CD4-positive, alpha-beta memory T cell (primary cell): ENCODE measurements around the gene SLC4A1. TPM values are rescaled to one million over a fixed set of nuclear protein-coding genes. Genes with fewer than 3 reads are reported as not detected.
"Not testable (repeated sequence)": the region's sequence is repeated elsewhere in the genome, so short reads cannot be mapped to it uniquely, and the experiment has no call there.

Experiments
- CTCF ChIA-PET: fragments of 350-600 bp; sonication (Branson Sonifier 250); formaldehyde crosslinking; loops from one replicate; lab custom pipeline; 2021; ENCODE audit warnings: inconsistent platforms; ENCODE audit not compliant: partially characterized antibody; lab: Charles Lee
- POLR2A ChIA-PET: fragments of 350-600 bp; sonication (Branson Sonifier 250); formaldehyde crosslinking; loops from one replicate; lab custom pipeline; 2021; ENCODE audit not compliant: partially characterized antibody; lab: Charles Lee
- DNase-seq, 5 donors: peaks; one replicate each; pipeline versions ENCODE4 v3.0.0 to v3.0.0-alpha.2; 2020 to 2022; ENCODE audit warnings: mixed read lengths in 1 of 5
- H3K27ac ChIP-seq: one replicate; pipeline ENCODE4 v1.7.0; 2013; ENCODE audit warnings: low read depth, low read length
- H3K27me3 ChIP-seq: 2 replicates; pipeline ENCODE4 v1.7.0; 2013; ENCODE audit warnings: mild to moderate bottlenecking, low read length, moderate library complexity; ENCODE audit not compliant: insufficient read depth
- H3K36me3 ChIP-seq: 2 replicates; pipeline ENCODE4 v1.7.0; 2013; ENCODE audit warnings: mild to moderate bottlenecking, low read length, moderate library complexity; ENCODE audit not compliant: insufficient read depth
- H3K4me1 ChIP-seq: 2 replicates; pipeline ENCODE4 v1.7.0; 2013; ENCODE audit warnings: mild to moderate bottlenecking, low read length, moderate library complexity; ENCODE audit not compliant: insufficient read depth
- H3K4me3 ChIP-seq, 2 donors: one replicate each; pipeline ENCODE4 v1.7.0; 2013; ENCODE audit warnings: low read length in 2 of 2, mild to moderate bottlenecking in 1 of 2
- H3K9me3 ChIP-seq, 2 donors: one replicate each; pipeline ENCODE4 v1.7.0; 2013; ENCODE audit warnings: low read length in 2 of 2, control low read depth in 1 of 2; ENCODE audit not compliant: control insufficient read depth in 1 of 2
- H3K27ac Mint-ChIP-seq, 7 donors: one replicate each; pipeline ENCODE4 v1.8.0; 2020 to 2021; ENCODE audit warnings: mixed read lengths in 7 of 7, mild to moderate bottlenecking in 6 of 7, inconsistent platforms in 3 of 7, moderate library complexity in 3 of 7
- H3K27me3 Mint-ChIP-seq, 2 donors: one replicate each; pipeline ENCODE4 v1.8.0; 2020 to 2021; ENCODE audit warnings: mixed read lengths in 2 of 2
- H3K36me3 Mint-ChIP-seq, 2 donors: one replicate each; pipeline ENCODE4 v1.8.0; 2020 to 2021; ENCODE audit warnings: mixed read lengths in 2 of 2, inconsistent platforms in 1 of 2, mild to moderate bottlenecking in 1 of 2
- H3K4me1 Mint-ChIP-seq, 4 donors: one replicate each; pipeline ENCODE4 v1.8.0; 2020 to 2021; ENCODE audit warnings: mixed read lengths in 4 of 4, mild to moderate bottlenecking in 1 of 4
- H3K4me3 Mint-ChIP-seq, 8 donors: one replicate each; pipeline ENCODE4 v1.8.0; 2020 to 2021; ENCODE audit warnings: mixed read lengths in 8 of 8, mild to moderate bottlenecking in 7 of 8, moderate library complexity in 6 of 8, inconsistent platforms in 3 of 8
- H3K9me3 Mint-ChIP-seq, 8 donors: one replicate each; pipeline ENCODE4 v1.8.0; 2020 to 2021; ENCODE audit warnings: mixed read lengths in 8 of 8, mild to moderate bottlenecking in 5 of 8, inconsistent platforms in 3 of 8, moderate library complexity in 1 of 8
- intact Hi-C: fragments of 100-400 bp; cut with micrococcal nuclease; formaldehyde crosslinking; loops from one replicate; pipeline ENCODE4 v1.15.1; 2023
- polyA plus RNA-seq, 2 donors: library from polyadenylated mRNA; unstranded; fragments of 300-500 nt; fragmentation: Illumina TruSeq; gene quantifications; one replicate each; pipeline ENCODE4 v1.2.3, GENCODE V29; 2021
- total RNA-seq, 2 experiments: library from RNA; stranded (reverse); gene quantifications; one replicate each; pipeline ENCODE4 v1.2.3, GENCODE V29; 2021

Gene SLC4A1
- total and polyA plus RNA-seq, 4 experiments from 2014 or later = not detected

DNA sequence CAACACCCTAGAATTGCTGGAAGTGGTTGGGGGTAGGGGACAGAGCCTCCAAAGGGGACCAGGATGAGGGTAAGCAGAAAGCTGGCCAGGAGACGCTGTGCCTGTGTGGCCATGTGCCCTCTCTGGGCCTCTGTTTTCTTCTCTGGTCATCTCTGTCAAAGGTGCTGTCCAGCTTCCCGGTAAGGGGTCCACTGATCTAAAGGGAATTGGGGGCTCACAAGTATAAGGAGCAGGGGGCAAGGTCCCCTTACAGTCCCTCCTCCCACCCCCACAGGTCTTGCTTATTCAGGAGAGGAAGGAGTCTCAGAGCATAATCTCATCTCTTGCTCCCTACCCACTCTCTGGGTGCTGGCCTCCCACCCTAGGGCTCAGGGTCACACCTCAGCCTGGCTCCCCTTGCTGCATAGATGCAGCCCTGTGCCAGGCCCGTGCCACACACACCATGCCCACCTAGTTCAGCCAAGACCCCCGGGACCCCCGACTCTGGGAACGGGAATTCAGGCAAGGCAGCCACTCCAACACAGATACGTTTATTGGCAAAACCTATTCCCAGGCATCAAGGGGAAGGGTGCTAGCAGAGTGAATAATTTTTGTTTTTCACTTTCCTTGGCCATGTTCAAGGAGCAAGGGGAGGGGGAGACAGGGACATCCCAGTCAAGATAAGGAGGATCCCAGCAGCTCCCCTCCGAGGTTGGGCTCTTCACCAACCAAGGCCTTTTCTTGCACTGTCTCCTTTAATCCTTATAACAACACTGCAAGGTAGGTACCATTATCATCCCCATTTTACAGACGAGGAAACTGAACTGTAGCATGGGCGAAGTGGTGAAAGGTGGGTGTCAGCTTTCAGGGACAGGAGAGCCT is 19.8 kb downstream of the SLC4A1 start:
- Mint-ChIP-seq H3K27me3 (no peaks in the 10 kb centered on the region), H3K36me3 (no peaks in the 10 kb centered on the region), H3K4me3 (peak overlapping the region in 2 of 8 donors; percentile 8 to 47), H3K9me3 (no peaks in the 10 kb centered on the region), H3K27ac (peak overlapping the region in 2 of 7 donors; percentile 46 to 66), H3K4me1 (peaks cover 14 to 49% (median 26%) of the 10 kb centered on the region in 4 donors)
- no peaks in the 10 kb centered on the region for H3K36me3 ChIP-seq
- DNase-seq = no peak
- ChIA-PET CTCF (no interaction called here), POLR2A (interaction anchor here (1.1 kb wide), 1 partner anchor 79 kb away, joined by 3 read pairs; no protein-coding TSS in a partner anchor)
- intact Hi-C loops = no loop called here
- H3K4me3 ChIP-seq = no peak overlapping the region
- H3K27ac ChIP-seq = no peak overlapping the region
- H3K4me1 ChIP-seq = peaks cover 41% of the 10 kb centered on the region
- H3K9me3 ChIP-seq = no peaks in the 10 kb centered on the region
- no peaks in the 10 kb centered on the region for H3K27me3 ChIP-seq

DNA sequence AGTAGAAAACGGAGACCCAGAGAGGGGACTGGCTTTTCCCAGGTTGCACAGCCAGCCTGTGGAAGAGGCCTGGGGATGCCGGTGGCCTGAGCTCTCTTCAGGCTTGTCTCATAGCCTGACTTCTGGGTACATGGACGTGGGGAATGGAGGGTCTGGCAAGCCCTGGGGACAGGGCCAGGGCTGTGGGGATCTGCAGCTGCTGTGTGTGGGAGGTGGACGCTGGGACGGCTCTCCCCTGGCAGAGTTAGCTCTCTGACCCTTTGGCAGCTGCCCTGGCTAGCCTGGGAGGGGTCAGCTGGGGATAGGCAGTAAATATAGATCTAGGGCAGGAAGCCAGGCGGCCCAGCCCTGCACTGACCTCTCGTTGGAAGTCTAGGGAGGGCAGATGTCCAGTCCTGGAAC is 20.5 kb downstream of the SLC4A1 start:
- DNase-seq = no peak
- Histone ChIP-seq H3K4me3 (no peak overlapping the region), H3K27ac (no peak overlapping the region), H3K9me3 (no peaks in the 10 kb centered on the region), H3K27me3 (no peaks in the 10 kb centered on the region), H3K36me3 (no peaks in the 10 kb centered on the region), H3K4me1 (peaks cover 41% of the 10 kb centered on the region)
- H3K27ac Mint-ChIP-seq = peak overlapping the region in 4 of 7 donors; percentile 62 to 78 (median 68)
- peaks cover 14 to 49% (median 27%) of the 10 kb centered on the region in 4 donors for H3K4me1 Mint-ChIP-seq
- ChIA-PET CTCF (interaction anchor here (0.6 kb wide), 1 partner anchor 26 kb away, joined by 3 read pairs; no protein-coding TSS in a partner anchor), POLR2A (interaction anchor here (0.8 to 2.3 kb wide), 3 partner anchors 25 to 79 kb away, joined by 3 to 19 read pairs (median 5); no protein-coding TSS in a partner anchor)
- no peak overlapping the region for H3K4me3 Mint-ChIP-seq
- H3K27me3 Mint-ChIP-seq = no peaks in the 10 kb centered on the region
- H3K36me3 Mint-ChIP-seq = no peaks in the 10 kb centered on the region
- H3K9me3 Mint-ChIP-seq = no peaks in the 10 kb centered on the region
- intact Hi-C loops = no loop called here

DNA sequence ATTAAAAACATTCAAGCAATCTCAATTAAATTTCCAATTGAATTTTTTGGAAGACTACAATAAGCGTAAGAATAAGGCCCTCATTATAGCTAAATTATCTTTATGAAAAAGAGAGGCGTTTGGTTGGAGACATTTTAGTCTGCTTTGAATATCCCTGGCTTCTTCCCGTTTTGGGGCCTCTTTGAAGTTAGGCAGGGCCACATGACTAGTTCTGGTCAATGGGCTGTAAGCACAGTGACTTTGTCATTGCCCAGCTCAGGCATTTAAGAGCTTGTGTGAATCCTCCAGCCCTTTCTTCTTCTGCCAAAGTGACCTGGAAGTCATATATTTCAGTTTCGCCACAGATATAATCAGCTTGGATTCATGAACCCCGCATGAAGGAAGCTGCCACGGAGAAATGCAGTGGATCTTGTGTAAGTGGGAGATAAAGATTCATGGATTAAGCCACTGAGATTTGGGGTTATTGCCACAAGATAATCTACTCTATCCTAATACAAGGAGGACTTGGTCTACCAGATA is 26.8 kb downstream of the SLC4A1 start:
- Mint-ChIP-seq H3K4me3 (no peak overlapping the region), H3K4me1 (peaks cover 7 to 10% (median 9%) of the 10 kb centered on the region in 4 donors), H3K27ac (peak overlapping the region in 1 of 7 donors; percentile 15), H3K27me3 (no peaks in the 10 kb centered on the region), H3K9me3 (no peaks in the 10 kb centered on the region), H3K36me3 (no peaks in the 10 kb centered on the region)
- DNase-seq = no peak
- H3K9me3 ChIP-seq = no peaks in the 10 kb centered on the region
- H3K4me3 ChIP-seq = no peak overlapping the region
- H3K36me3 ChIP-seq = no peaks in the 10 kb centered on the region
- no peaks in the 10 kb centered on the region for H3K27me3 ChIP-seq
- intact Hi-C loops = no loop called here
- POLR2A ChIA-PET = interaction anchor here (1.0 kb wide), 1 partner anchor 21 kb away, joined by 3 read pairs; the partner anchor contains the start of gene UBTF
- no peak overlapping the region for H3K27ac ChIP-seq
- peaks cover 9% of the 10 kb centered on the region for H3K4me1 ChIP-seq
- CTCF ChIA-PET = interaction anchor here (0.5 to 0.6 kb wide), 2 partner anchors 89 to 93 kb away, joined by 3 read pairs; no protein-coding TSS in a partner anchor

DNA sequence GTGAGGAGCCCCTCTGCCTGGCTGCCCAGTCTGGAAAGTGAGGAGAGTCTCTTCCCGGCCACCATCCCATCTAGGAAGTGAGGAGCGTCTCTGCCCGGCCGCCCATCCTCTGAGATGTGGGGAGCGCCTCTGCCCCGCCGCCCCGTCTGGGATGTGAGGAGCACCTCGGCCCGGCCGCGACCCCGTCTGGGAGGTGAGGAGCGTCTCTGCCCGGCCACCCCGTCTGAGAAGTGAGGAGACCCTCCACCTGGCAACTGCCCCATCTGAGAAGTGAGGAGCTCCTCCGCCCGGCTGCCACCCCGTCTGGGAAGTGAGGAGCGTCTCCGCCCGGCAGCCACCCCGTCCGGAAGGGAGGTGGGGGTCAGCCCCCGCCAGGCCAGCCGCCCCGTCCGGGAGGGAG is 30.0 kb downstream of the SLC4A1 start:
- H3K36me3 Mint-ChIP-seq, DNase-seq, H3K9me3 Mint-ChIP-seq, POLR2A ChIA-PET, H3K27me3 Mint-ChIP-seq, intact Hi-C loops, H3K36me3 ChIP-seq, H3K27ac Mint-ChIP-seq, H3K4me1 Mint-ChIP-seq, H3K4me1 ChIP-seq, H3K4me3 Mint-ChIP-seq, H3K27me3 ChIP-seq, H3K9me3 ChIP-seq, H3K27ac ChIP-seq, H3K4me3 ChIP-seq, CTCF ChIA-PET: not testable (repeated sequence)

DNA sequence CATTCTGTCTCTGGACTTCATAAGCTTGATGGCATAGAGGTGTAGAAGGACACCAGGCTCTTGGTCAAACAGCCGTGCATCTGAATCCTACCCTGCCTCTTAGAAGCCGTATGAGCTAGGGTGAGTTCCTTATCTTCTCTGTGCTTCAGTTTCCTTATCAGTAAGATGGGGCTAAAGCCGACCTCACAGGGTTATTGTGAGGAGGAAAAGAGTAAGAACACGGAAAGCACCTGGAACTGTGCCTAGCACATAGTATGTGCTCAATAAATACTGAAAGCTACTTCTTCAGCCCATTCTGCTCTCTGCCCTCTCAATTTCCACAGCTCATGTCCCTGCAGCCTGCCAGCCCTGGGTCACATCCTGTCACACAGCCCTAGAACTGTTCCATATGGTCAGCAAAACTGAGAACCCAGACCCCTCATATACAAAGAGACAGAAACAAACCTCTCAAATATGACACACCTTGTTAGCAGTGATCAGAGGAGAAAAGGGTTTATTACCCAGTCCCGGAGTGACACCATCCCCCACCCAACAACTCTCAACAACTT is 31.4 kb downstream of the SLC4A1 start:
- Histone ChIP-seq H3K27me3 (no peaks in the 10 kb centered on the region), H3K9me3 (no peaks in the 10 kb centered on the region), H3K4me1 (no peaks in the 10 kb centered on the region), H3K4me3 (no peak overlapping the region), H3K27ac (no peak overlapping the region), H3K36me3 (no peaks in the 10 kb centered on the region)
- CTCF ChIA-PET = no interaction called here
- no peak overlapping the region for H3K4me3 Mint-ChIP-seq
- intact Hi-C loops = no loop called here
- peaks cover 4 to 6% (median 4%) of the 10 kb centered on the region in 4 donors for H3K4me1 Mint-ChIP-seq
- no peak for DNase-seq
- H3K9me3 Mint-ChIP-seq = no peaks in the 10 kb centered on the region
- peaks cover 3 to 9% of the 10 kb centered on the region in 2 donors for H3K27me3 Mint-ChIP-seq
- POLR2A ChIA-PET = no interaction called here
- no peaks in the 10 kb centered on the region for H3K36me3 Mint-ChIP-seq
- H3K27ac Mint-ChIP-seq = no peak overlapping the region

DNA sequence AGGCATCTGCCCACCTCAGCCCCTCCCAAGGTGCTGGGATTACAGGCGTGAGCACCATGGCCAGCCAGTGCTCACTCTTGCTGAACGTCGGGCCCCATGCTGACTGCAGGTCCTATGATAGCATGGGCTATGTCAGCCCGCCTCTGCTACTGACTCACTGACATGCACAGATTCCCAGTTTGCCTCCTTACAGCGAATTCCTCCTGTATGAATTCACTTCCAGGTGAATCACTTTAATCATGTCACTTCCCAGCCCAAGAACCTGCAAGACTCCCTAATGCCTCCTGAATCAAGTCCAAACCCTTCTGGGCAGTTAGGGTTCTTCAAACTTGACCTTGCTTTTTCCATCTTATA is 32.4 kb downstream of the SLC4A1 start:
- Mint-ChIP-seq H3K27ac (no peak overlapping the region), H3K27me3 (peaks cover 3 to 9% of the 10 kb centered on the region in 2 donors), H3K9me3 (no peaks in the 10 kb centered on the region), H3K4me1 (peaks cover 4 to 6% (median 4%) of the 10 kb centered on the region in 4 donors), H3K4me3 (no peak overlapping the region), H3K36me3 (no peaks in the 10 kb centered on the region)
- no peak overlapping the region for H3K27ac ChIP-seq
- DNase-seq = no peak
- no peaks in the 10 kb centered on the region for H3K27me3 ChIP-seq
- no peak overlapping the region for H3K4me3 ChIP-seq
- no peaks in the 10 kb centered on the region for H3K4me1 ChIP-seq
- intact Hi-C loops = no loop called here
- POLR2A ChIA-PET = no interaction called here
- no peaks in the 10 kb centered on the region for H3K36me3 ChIP-seq
- CTCF ChIA-PET = no interaction called here
- H3K9me3 ChIP-seq = no peaks in the 10 kb centered on the region

DNA sequence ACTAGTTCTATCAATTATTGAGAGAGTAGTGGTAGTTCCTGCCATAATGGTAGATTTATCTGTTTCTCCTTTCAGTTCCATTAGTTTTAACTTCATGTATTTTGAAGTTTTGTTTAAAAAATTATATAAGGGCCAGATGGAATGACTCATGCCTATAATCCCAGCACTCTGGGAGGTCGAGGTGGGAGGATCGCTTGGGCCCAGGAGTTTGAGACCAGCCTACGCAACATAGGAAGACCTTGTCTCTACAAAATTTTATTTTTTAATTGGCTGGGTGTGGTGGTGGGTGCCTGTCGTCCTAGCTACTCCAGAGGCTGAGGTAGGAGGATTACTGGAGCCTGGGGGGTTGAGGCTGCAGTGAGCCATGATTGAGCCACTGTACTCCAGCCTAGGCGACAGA is 34.4 kb downstream of the SLC4A1 start:
- ChIA-PET POLR2A (no interaction called here), CTCF (interaction anchor here (1.4 kb wide), 1 partner anchor 23 kb away, joined by 3 read pairs; no protein-coding TSS in a partner anchor)
- Mint-ChIP-seq H3K4me1 (peaks cover 4 to 6% (median 4%) of the 10 kb centered on the region in 4 donors), H3K4me3 (no peak overlapping the region), H3K9me3 (no peaks in the 10 kb centered on the region), H3K27me3 (peaks cover 3 to 9% of the 10 kb centered on the region in 2 donors), H3K27ac (no peak overlapping the region), H3K36me3 (no peaks in the 10 kb centered on the region)
- intact Hi-C loops = no loop called here
- Histone ChIP-seq H3K4me3 (no peak overlapping the region), H3K36me3 (no peaks in the 10 kb centered on the region), H3K4me1 (no peaks in the 10 kb centered on the region), H3K9me3 (no peaks in the 10 kb centered on the region), H3K27me3 (no peaks in the 10 kb centered on the region), H3K27ac (no peak overlapping the region)
- no peak for DNase-seq
